Endothelial cell of umbilical vein (primary cell): Measurements from ENCODE around the gene HECW1. TPM values are rescaled to one million over a fixed set of nuclear protein-coding genes. Genes with fewer than 3 reads are reported as not detected.

Experiments
- BruUV-seq: library from RNA; stranded (reverse); fragments of 400-500 nt; replicated peaks from 2 replicates; lab custom pipeline; 2021; lab: Mats Ljungman, UMichigan
- CTCF ChIA-PET: fragments of 300-600, 350-600 bp; sonication (Branson Sonifier 250); formaldehyde crosslinking; loops from one replicate; lab custom pipeline; 2021; ENCODE audit warnings: antibody characterized with exemption, inconsistent platforms; lab: Charles Lee
- POLR2A ChIA-PET: fragments of 300-600, 350-600 bp; sonication (Branson Sonifier 250); formaldehyde crosslinking; loops from one replicate; lab custom pipeline; 2021; ENCODE audit warnings: antibody characterized with exemption, inconsistent platforms; lab: Charles Lee
- DNase-seq: peaks from one replicate; pipeline ENCODE4 v3.0.0-alpha.2; 2011; ENCODE audit warnings: low read depth, low spot score
- FAIRE-seq: peaks from 2 replicates; lab custom pipeline; 2011; peaks lifted over from hg19 to GRCh38; lab: Jason Lieb, UNC
- H2AFZ ChIP-seq: 2 replicates; pipeline ENCODE4 v1.6.0; 2012; ENCODE audit warnings: low read depth, low read length, control low read depth, inconsistent platforms
- H3K27ac ChIP-seq: 2 replicates; pipeline ENCODE4 v1.5.1; 2011; ENCODE audit warnings: low read depth, mild to moderate bottlenecking, control low read depth, low read length, moderate library complexity; ENCODE audit not compliant: insufficient read depth
- H3K27me3 ChIP-seq, 2 experiments: 2 replicates each; pipeline versions ENCODE4 v1.6.0 to v1.6.1; 2011; ENCODE audit warnings: low read length in 2 of 2, mixed read lengths in 1 of 2; ENCODE audit not compliant: control insufficient read depth in 2 of 2, insufficient read depth in 2 of 2
- H3K36me3 ChIP-seq, 2 experiments: 2 replicates in 1 of 2; 3 replicates in 1 of 2; pipeline ENCODE4 v1.5.1; 2011; ENCODE audit warnings: low read length in 2 of 2, mild to moderate bottlenecking in 1 of 2, moderate library complexity in 1 of 2; ENCODE audit not compliant: control insufficient read depth in 2 of 2, insufficient read depth in 2 of 2; ENCODE audit errors: extremely low read depth in 1 of 2
- H3K4me1 ChIP-seq: 3 replicates; pipeline ENCODE4 v1.5.1; 2011; ENCODE audit warnings: mild to moderate bottlenecking, low read length; ENCODE audit not compliant: control insufficient read depth, insufficient read depth; ENCODE audit errors: extremely low read depth
- H3K4me2 ChIP-seq: 2 replicates; pipeline ENCODE4 v1.6.1; 2011; ENCODE audit warnings: low read length, control low read depth, mixed read lengths; ENCODE audit not compliant: insufficient read depth
- H3K4me3 ChIP-seq, 3 experiments: fragments of 200-600 bp in 1 of 3; sonication (generic), shearing (Covaris generic) in 1 of 3; replicated peaks in 1 of 3; 2 replicates each; pipeline ENCODE4 v1.5.1; 2011 to 2016; ENCODE audit warnings: control low read depth in 3 of 3, low read length in 3 of 3, mild to moderate bottlenecking in 2 of 3, inconsistent platforms in 1 of 3, low read depth in 1 of 3, moderate library complexity in 1 of 3; ENCODE audit not compliant: insufficient read depth in 1 of 3
- H3K79me2 ChIP-seq: 2 replicates; pipeline ENCODE4 v1.6.0; 2012; ENCODE audit warnings: low read length, inconsistent platforms; ENCODE audit not compliant: control insufficient read depth, insufficient read depth
- H3K9ac ChIP-seq: replicated peaks from 2 replicates; pipeline ENCODE3; 2011; ENCODE audit warnings: low read length, control low read depth; ENCODE audit not compliant: insufficient read depth; ENCODE audit errors: extremely low read depth
- H3K9me1 ChIP-seq: replicated peaks from 3 replicates; pipeline ENCODE4 v1.6.0; 2011; ENCODE audit warnings: mild to moderate bottlenecking, low read length; ENCODE audit not compliant: control insufficient read depth, insufficient read depth; ENCODE audit errors: extremely low read depth
- H3K9me3 ChIP-seq: replicated peaks from 2 replicates; pipeline ENCODE4 v1.5.1; 2012; ENCODE audit warnings: low read length, inconsistent platforms; ENCODE audit not compliant: control insufficient read depth, insufficient read depth
- H4K20me1 ChIP-seq: replicated peaks from 2 replicates; pipeline ENCODE3; 2011; ENCODE audit warnings: mild to moderate bottlenecking, low read length; ENCODE audit not compliant: control insufficient read depth, insufficient read depth; ENCODE audit errors: extremely low read depth
- CTCF ChIP-seq, 2 donors: IDR thresholded peaks; 1 replicate in 1 of 2; 2 replicates in 1 of 2; pipeline ENCODE4 v1.5.1; 2011; ENCODE audit warnings: low read length in 2 of 2, mild to moderate bottlenecking in 2 of 2, moderate library complexity in 2 of 2, control low read depth in 1 of 2, inconsistent platforms in 1 of 2, low read depth in 1 of 2; ENCODE audit not compliant: insufficient read depth in 1 of 2; ENCODE audit errors: extremely low read depth in 1 of 2
- MAX ChIP-seq: IDR thresholded peaks from 2 replicates; pipeline ENCODE4 v1.6.1; 2011; ENCODE audit not compliant: insufficient read depth, insufficient read length
- POLR2A ChIP-seq: IDR thresholded peaks from 2 replicates; pipeline ENCODE4 v1.6.1; 2012; ENCODE audit warnings: low read depth, mild to moderate bottlenecking, control low read depth, low read length
- dilution Hi-C: fragments of 300-500 bp; cut with MboI; formaldehyde crosslinking; loops from one replicate; pipeline ENCODE4 v1.15.0; 2019; ENCODE audit warnings: low sequenced_read_pairs; ENCODE audit not compliant: extremely low pct_ligation_motif_present
- intact Hi-C: fragments of 100-400 bp; cut with micrococcal nuclease; formaldehyde crosslinking; loops from one replicate; pipeline ENCODE4 v1.10.0; 2022
- polyA plus RNA-seq, 4 experiments: library from polyadenylated mRNA; depleted of rRNA in 3 of 4; stranded (reverse) in 3 of 4; unstranded in 1 of 4; fragments of >200 nt; gene quantifications; 2 replicates each; pipeline versions ENCODE4 v1.2.1 to v1.2.3, GENCODE V29; 2011 to 2012; ENCODE audit warnings: missing spikeins in 1 of 4
- total RNA-seq: library from RNA; stranded (reverse); gene quantifications from 2 replicates; pipeline ENCODE4 v1.2.3, GENCODE V29; 2021

Gene HECW1
- total and polyA plus RNA-seq, 2 donors (not counting 3 experiments of a cell fraction or from before 2014, with no cell fraction given): not detected

GRCh38 chr7:43108255-43109011 lies 4.0 kb upstream of the HECW1 start:
- BruUV-seq: no TSS peak
- H3K27ac ChIP-seq: no peak overlapping the region
- POLR2A ChIA-PET: no interaction called here
- no peaks in the 10 kb centered on the region for H3K4me1 ChIP-seq
- no peaks in the 10 kb centered on the region for H3K36me3 ChIP-seq
- no peaks in the 10 kb centered on the region for H3K9me3 ChIP-seq
- dilution Hi-C loops: no loop called here
- H2AFZ ChIP-seq: no peak overlapping the region
- TF ChIP-seq CTCF (IDR thresholded peaks at IDR 0.05; ENCODE audit: extremely low read depth in 1 of 2, insufficient read depth in 1 of 2, low read depth in 1 of 2, low read length in 2 of 2) (peak; percentile 71 to 86), MAX (no peak), POLR2A (no peak)
- intact Hi-C loops: loop anchor here (1.0 kb wide), 1 partner anchor 166 kb away; no protein-coding TSS in a partner anchor
- peaks cover 30 to 42% of the 10 kb centered on the region in 2 experiments for H3K27me3 ChIP-seq
- no peaks in the 10 kb centered on the region for H4K20me1 ChIP-seq
- no peaks in the 10 kb centered on the region for H3K79me2 ChIP-seq
- peak; percentile 85 for FAIRE-seq
- H3K9ac ChIP-seq: no peak overlapping the region
- no peak overlapping the region for H3K4me2 ChIP-seq
- peak; percentile 58 for DNase-seq
- no peaks in the 10 kb centered on the region for H3K9me1 ChIP-seq
- CTCF ChIA-PET: interaction anchor here (0.6 to 2.2 kb wide), 33 partner anchors 8 to 1168 kb away, joined by 3 to 20 read pairs (median 4); partner anchors contain the start of genes MRPL32 and PSMA2
- H3K4me3 ChIP-seq: no peak overlapping the region
